ENCODE measurements around the gene LST1.
"Not testable (repeated sequence)": the region's sequence is repeated elsewhere in the genome, so short reads cannot be mapped to it uniquely, and the experiment has no call there.

Gene LST1

DNA sequence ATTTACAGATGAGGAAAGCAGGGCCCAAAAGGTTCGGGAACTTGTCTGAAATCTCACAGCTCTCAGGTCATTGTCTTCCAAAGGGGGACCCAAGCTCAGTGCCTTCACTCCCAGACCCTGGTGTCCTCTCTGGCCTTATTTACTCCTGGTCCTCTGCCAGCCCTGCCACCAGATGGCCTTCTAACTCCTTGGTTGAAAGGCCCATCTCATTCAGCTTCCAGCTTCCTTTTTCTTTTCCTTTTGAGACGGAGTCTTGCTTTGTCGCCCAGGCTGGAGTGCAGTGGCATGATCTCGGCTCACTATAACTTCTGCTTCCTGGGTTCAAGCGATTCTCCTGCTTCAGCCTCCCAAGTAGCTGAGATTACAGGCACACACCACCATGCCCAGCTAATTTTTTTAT lies 34.7 kb upstream of the LST1 start:
- H3K27ac ChIP-seq (ENCODE audit: poor library complexity, severe bottlenecking); H3K4me1 ChIP-seq (ENCODE audit: insufficient read depth, poor library complexity, severe bottlenecking); H3K27me3 ChIP-seq (ENCODE audit: insufficient read depth, poor library complexity, severe bottlenecking); H3K4me3 ChIP-seq (ENCODE audit: severe bottlenecking); DNase-seq (ENCODE audit: low spot score); ATAC-seq (ENCODE audit: low read depth); H3K9me3 ChIP-seq (ENCODE audit: severe bottlenecking): not testable (repeated sequence)
- peaks cover 74% of the 10 kb centered on the region for H3K36me3 ChIP-seq (ENCODE audit: low read depth)
- TF ChIP-seq, protein P1, sequence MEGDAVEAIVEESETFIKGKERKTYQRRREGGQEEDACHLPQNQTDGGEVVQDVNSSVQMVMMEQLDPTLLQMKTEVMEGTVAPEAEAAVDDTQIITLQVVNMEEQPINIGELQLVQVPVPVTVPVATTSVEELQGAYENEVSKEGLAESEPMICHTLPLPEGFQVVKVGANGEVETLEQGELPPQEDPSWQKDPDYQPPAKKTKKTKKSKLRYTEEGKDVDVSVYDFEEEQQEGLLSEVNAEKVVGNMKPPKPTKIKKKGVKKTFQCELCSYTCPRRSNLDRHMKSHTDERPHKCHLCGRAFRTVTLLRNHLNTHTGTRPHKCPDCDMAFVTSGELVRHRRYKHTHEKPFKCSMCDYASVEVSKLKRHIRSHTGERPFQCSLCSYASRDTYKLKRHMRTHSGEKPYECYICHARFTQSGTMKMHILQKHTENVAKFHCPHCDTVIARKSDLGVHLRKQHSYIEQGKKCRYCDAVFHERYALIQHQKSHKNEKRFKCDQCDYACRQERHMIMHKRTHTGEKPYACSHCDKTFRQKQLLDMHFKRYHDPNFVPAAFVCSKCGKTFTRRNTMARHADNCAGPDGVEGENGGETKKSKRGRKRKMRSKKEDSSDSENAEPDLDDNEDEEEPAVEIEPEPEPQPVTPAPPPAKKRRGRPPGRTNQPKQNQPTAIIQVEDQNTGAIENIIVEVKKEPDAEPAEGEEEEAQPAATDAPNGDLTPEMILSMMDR (IDR thresholded peaks at IDR 0.05; ENCODE audit: poor library complexity, severe bottlenecking) = peak; percentile 32

DNA sequence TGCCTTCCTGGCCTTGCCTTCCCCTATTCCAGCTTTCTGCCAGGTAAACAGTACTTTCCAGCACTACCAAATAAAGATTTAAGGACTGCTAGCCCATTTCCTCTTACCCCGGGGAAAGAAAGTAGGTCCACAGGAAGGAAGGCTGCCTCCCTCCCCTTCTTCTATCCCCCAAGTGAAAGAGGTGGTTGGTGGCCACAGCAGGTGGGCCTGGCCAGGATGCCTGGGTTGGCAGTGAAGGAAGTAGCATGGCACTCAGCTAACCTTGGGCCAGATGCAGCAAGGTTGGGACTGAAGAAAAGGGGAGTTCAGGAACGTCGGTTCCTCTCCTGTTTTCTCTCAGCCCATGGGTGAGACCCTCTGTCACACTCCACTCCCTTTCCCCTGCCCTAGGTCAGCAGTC lies 29.8 kb upstream of the LST1 start:
- Histone ChIP-seq H3K4me3 (ENCODE audit: severe bottlenecking) (no peak overlapping the region), H3K4me1 (ENCODE audit: insufficient read depth, poor library complexity, severe bottlenecking) (peaks cover 19% of the 10 kb centered on the region), H3K36me3 (ENCODE audit: low read depth) (peaks cover 76% of the 10 kb centered on the region), H3K27ac (ENCODE audit: poor library complexity, severe bottlenecking) (no peak overlapping the region), H3K27me3 (ENCODE audit: insufficient read depth, poor library complexity, severe bottlenecking) (no peaks in the 10 kb centered on the region), H3K9me3 (ENCODE audit: severe bottlenecking) (no peaks in the 10 kb centered on the region)
- ATAC-seq (ENCODE audit: low read depth) = no peak
- TF ChIP-seq, protein P1 (IDR thresholded peaks at IDR 0.05; ENCODE audit: poor library complexity, severe bottlenecking) = no peak
- DNase-seq (ENCODE audit: low spot score) = no peak

DNA sequence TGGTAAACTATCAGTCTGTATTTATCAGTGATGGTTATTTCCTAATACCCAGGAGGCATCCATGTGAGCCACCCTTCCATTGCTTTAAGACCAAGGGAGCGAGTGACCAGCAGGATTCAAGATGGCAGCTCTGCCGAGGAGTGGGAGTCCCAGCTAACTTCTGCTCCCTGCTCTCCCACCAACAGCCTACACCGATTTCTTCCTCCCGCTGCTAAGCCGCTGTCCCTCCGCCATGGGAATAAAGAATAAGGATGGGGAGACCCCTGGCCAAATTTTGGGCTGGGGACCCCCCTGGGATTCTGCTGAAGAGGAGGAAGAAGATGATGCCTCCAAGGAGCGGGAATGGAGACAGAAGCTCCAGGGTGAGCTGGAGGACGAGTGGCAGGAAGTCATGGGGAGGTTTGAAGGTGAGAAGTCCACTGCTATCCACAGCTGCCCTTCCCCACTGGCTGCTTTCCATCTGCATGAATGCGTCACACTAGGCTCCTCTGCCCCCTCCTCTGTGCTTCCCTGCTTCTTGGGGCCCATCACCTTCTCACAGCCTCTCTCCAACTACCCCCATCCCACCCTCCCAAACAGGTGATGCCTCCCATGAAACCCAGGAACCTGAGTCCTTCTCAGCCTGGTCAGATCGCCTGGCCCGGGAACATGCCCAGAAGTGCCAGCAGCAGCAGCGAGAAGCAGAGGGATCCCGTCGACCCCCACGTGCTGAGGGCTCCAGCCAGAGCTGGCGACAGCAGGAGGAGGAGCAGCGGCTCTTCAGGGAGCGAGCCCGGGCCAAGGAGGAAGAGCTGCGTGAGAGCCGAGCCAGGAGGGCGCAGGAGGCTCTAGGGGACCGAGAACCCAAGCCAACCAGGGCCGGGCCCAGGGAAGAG lies 28.4 kb upstream of the LST1 start:
- Histone ChIP-seq H3K27ac (ENCODE audit: poor library complexity, severe bottlenecking) (no peak overlapping the region), H3K9me3 (ENCODE audit: severe bottlenecking) (no peaks in the 10 kb centered on the region), H3K36me3 (ENCODE audit: low read depth) (peaks cover 65% of the 10 kb centered on the region), H3K4me1 (ENCODE audit: insufficient read depth, poor library complexity, severe bottlenecking) (peaks cover 19% of the 10 kb centered on the region), H3K27me3 (ENCODE audit: insufficient read depth, poor library complexity, severe bottlenecking) (no peaks in the 10 kb centered on the region), H3K4me3 (ENCODE audit: severe bottlenecking) (no peak overlapping the region)
- ATAC-seq (ENCODE audit: low read depth) (no peak), DNase-seq (ENCODE audit: low spot score) (no peak)
- TF ChIP-seq, protein P1 (IDR thresholded peaks at IDR 0.05; ENCODE audit: poor library complexity, severe bottlenecking) = no peak

DNA sequence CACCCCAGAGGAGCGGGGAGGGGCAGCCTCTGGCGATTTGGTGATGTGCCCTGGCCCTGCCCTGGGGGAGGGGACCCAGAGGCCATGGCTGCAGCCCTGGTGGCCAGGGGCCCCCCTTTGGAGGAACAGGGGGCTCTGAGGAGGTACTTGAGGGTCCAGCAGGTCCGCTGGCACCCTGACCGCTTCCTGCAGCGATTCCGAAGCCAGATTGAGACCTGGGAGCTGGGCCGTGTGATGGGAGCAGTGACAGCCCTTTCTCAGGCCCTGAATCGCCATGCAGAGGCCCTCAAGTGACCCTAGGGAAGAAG lies 27.8 kb upstream of the LST1 start:
- TF ChIP-seq, protein P1 (IDR thresholded peaks at IDR 0.05; ENCODE audit: poor library complexity, severe bottlenecking) = no peak
- H3K4me1 ChIP-seq (ENCODE audit: insufficient read depth, poor library complexity, severe bottlenecking) = peaks cover 24% of the 10 kb centered on the region
- H3K36me3 ChIP-seq (ENCODE audit: low read depth) = peaks cover 60% of the 10 kb centered on the region
- no peak for ATAC-seq (ENCODE audit: low read depth)
- no peaks in the 10 kb centered on the region for H3K9me3 ChIP-seq (ENCODE audit: severe bottlenecking)
- no peaks in the 10 kb centered on the region for H3K27me3 ChIP-seq (ENCODE audit: insufficient read depth, poor library complexity, severe bottlenecking)
- H3K4me3 ChIP-seq (ENCODE audit: severe bottlenecking) = no peak overlapping the region
- no peak for DNase-seq (ENCODE audit: low spot score)
- no peak overlapping the region for H3K27ac ChIP-seq (ENCODE audit: poor library complexity, severe bottlenecking)
